HT-29 (cell line): ENCODE data around the gene ARMCX4. TPM values are rescaled to one million over a fixed set of nuclear protein-coding genes. Genes with fewer than 3 reads are reported as not detected.

Source experiments
- total RNA-seq: library from RNA; depleted of rRNA; stranded (reverse); fragments of >200 nt; shearing (Covaris generic); gene quantifications from 2 replicates; pipeline ENCODE4 v1.2.3, GENCODE V29; 2014; rRNA removed

Gene ARMCX4
- total RNA-seq, 1 experiment from 2014 or later = 0.43 TPM

Other genes with a start within 250 kb of the ARMCX4 start
- not detected in 2 replicates for gene TAF7L, start 194.1 kb upstream of the ARMCX4 start, total RNA-seq
- gene TIMM8A, start 136.7 kb upstream of the ARMCX4 start, total RNA-seq = 2.6 and 5.3 TPM in 2 replicates
- gene BTK, start 99.3 kb upstream of the ARMCX4 start, total RNA-seq = not detected in 2 replicates
- gene RPL36A, start 94.4 kb upstream of the ARMCX4 start, total RNA-seq = 658 and 887 TPM in 2 replicates
- 53.8 and 54.9 TPM in 2 replicates for gene GLA, start 77.5 kb upstream of the ARMCX4 start, total RNA-seq
- gene HNRNPH2, start 77.2 kb upstream of the ARMCX4 start, total RNA-seq = 47.7 and 51.5 TPM in 2 replicates
- gene ARMCX1, start 65.1 kb downstream of the ARMCX4 start, total RNA-seq = not detected in 2 replicates
- 9.2 and 10.0 TPM in 2 replicates for gene ARMCX6, start 132.5 kb downstream of the ARMCX4 start, total RNA-seq
- 9.2 and 11.3 TPM in 2 replicates for gene ARMCX3, start 137.7 kb downstream of the ARMCX4 start, total RNA-seq
- gene ARMCX2, start 174.4 kb downstream of the ARMCX4 start, total RNA-seq = 0.21 TPM in 1 of 2 replicates, not detected in the other